CD4-positive, alpha-beta T cell treated with Interleukin-1 beta for 1 hour (primary cell): Measurements from ENCODE around the gene CNDP1.

ENCODE experiments used
- DNase-seq, 2 donors: peaks; one replicate each; pipeline ENCODE4 v3.0.0-alpha.2; 2020 to 2022

CNDP1 gene

GRCh38 chr18:74506448-74507084, 27.7 kb upstream of the CNDP1 start:
- no peak for DNase-seq

GRCh38 chr18:74507097-74507881, 27.0 kb upstream of the CNDP1 start:
- DNase-seq, result no peak

GRCh38 chr18:74507927-74508326, 26.4 kb upstream of the CNDP1 start:
- DNase-seq, result no peak

- no peak for DNase-seq
Observed at GRCh38 chr18:74508366-74508765, 25.9 kb upstream of the CNDP1 start.

GRCh38 chr18:74508821-74509225, 25.5 kb upstream of the CNDP1 start:
- DNase-seq, result no peak

GRCh38 chr18:74509856-74510769, 24.2 kb upstream of the CNDP1 start:
- DNase-seq, result no peak

GRCh38 chr18:74510770-74511095, 23.6 kb upstream of the CNDP1 start:
- no peak for DNase-seq

- DNase-seq, result no peak
Observed at GRCh38 chr18:74511823-74512222, 22.5 kb upstream of the CNDP1 start.

GRCh38 chr18:74512321-74513053, 21.8 kb upstream of the CNDP1 start:
- no peak for DNase-seq

- no peak for DNase-seq
Observed at GRCh38 chr18:74513149-74513882, 21.0 kb upstream of the CNDP1 start.

- no peak for DNase-seq
Observed at GRCh38 chr18:74513883-74514205, 20.5 kb upstream of the CNDP1 start.

- DNase-seq, result no peak
Observed at GRCh38 chr18:74514860-74515495, 19.3 kb upstream of the CNDP1 start.

- no peak for DNase-seq
Observed at GRCh38 chr18:74515620-74516231, 18.6 kb upstream of the CNDP1 start.

- DNase-seq, result no peak
Observed at GRCh38 chr18:74516271-74517235, 17.7 kb upstream of the CNDP1 start.

- DNase-seq, result no peak
Observed at GRCh38 chr18:74517236-74517630, 17.1 kb upstream of the CNDP1 start.

- DNase-seq, result no peak
Observed at GRCh38 chr18:74518456-74519295, 15.6 kb upstream of the CNDP1 start.

GRCh38 chr18:74519320-74520095, 14.8 kb upstream of the CNDP1 start:
- no peak for DNase-seq

- no peak for DNase-seq
Observed at GRCh38 chr18:74520096-74520833, 14.0 kb upstream of the CNDP1 start.
